HG03064 (cell line): ENCODE measurements around the gene FOXD4L6.
"Not testable (repeated sequence)": the region's sequence is repeated elsewhere in the genome, so short reads cannot be mapped to it uniquely, and the experiment has no call there.

Source experiments
- ATAC-seq: cut with Tn5 transposase; IDR thresholded peaks from one replicate; pipeline ENCODE4 v1.9.1; 2021; ENCODE audit warnings: low read depth; ENCODE audit not compliant: unreplicated experiment

FOXD4L6 gene

GRCh38 chr9:41128581-41128980 is at the start of gene FOXD4L6:
FOXD4L6 (minus strand) TSS chr9:41128681; CDS start chr9:41128383, 298 bp downstream.
- not testable (repeated sequence) for ATAC-seq

DNA sequence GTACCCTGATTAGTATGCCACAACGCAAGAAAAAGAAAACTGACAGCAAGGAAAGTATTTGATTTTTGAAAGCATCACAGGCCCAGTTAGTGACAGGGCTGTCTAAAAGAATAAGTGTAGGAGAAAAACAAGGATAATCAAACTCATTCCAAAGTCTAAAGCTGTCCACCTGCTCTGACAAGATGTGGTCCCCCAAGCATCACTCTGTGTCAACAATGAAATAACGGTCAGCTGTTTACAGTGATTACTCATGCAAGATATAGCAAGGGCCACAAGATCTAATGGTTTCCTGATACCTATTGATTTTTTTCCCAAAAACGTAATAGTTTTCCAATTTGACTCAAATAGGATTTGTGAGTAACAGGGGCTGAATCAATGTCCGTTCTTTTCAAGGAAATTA is 46.5 kb upstream of the FOXD4L6 start:
- ATAC-seq, result not testable (repeated sequence)

- not testable (repeated sequence) for ATAC-seq
Observed at GRCh38 chr9:41150116-41150515, 21.6 kb upstream of the FOXD4L6 start.

DNA sequence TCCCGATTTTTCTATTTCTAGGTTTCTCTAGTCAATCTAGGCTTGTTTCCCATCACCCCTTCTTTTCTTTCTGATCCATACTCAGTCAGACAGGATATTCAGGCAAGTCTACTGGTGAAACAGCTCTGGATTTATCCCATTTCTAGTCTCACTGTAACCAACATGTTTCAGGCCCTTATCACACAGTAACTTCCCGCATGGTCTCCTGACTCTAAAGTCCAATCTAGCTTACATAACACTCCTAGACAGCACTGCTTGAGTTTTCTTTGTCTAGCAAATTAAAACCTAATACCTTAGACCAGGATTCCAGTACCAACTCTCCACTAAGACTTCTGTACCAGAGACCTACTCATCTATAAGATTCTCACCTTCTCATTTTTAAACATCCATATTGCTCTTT is 13.4 kb upstream of the FOXD4L6 start:
- ATAC-seq, result not testable (repeated sequence)

DNA sequence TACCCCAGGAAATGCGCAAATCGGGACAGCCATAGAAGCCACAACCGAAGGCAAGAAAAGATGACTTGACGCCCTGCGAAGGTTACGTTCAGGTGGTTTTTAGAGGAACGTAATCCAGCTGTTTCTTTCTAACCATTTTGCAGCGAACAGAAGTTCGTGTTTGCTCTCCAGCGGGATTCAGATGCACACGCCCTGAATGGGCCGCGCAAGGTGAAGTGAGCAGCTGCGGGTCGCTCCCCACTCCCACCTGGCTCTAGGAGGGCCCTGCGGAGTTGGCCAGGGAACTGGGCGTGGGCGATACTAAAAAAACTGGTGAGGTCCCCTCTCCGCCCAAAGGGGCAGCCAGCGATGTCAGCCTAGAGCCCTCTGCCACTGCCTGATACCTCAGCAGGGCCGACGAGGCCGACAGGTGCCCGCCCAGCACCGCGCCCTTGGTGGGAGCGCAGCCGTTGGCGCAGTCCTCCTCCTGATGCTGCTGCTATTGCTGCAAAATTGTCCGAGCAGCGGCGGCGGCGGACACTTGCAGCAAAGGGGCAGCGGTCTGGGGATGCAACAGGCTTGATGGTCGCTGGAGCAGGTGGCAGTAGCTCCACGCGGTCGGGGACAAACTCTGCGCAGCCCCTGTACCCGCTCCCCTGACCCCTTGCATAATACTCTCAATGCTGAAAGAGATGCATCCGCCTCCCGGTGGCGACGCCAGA is 1.6 kb downstream of the FOXD4L6 start:
- not testable (repeated sequence) for ATAC-seq

DNA sequence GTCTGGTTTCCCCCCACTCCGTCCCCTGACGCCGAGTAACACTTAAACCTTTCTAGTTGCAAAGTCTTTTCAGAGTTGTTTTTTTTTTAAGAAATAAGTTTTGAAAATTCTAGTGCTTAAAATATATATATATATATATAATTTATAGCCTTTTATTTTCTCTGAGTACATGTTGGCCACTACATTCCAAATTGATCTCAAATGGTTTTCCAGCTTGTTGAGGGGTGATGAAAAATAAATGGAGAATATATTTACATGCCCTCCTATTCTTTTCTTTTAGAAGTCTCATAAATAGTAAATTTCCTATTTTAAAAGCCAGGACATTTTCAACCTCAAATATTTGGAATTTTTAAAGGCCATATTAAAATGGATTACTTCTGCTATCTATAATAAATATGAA is 2.5 kb downstream of the FOXD4L6 start:
- not testable (repeated sequence) for ATAC-seq

DNA sequence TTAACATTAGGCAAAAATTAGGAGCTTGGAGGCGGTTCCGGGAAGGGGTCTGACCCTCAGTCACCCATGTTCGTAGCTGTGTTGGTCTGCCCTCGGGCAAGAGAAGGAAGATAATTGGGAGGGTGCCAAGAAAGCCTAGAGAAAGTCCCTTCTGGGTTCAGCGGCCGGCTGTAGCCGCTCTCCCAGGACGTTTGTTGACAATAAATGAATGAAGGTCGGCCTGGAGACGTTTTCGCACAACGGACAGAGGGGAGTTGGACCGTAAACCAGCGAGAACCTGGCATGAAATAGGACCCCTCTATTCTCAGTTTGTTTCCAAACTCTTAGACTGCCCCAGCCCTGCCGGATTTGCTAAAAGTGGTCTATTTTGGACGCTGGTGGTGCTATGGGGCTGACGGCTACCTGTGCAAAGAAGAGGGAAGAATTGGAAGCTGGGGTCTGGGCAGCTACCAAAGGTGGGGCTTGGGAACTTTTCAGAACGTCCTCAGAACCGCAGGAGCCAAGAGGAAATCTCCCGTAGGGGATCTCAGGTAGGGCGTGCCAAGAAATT is 3.3 kb downstream of the FOXD4L6 start:
- ATAC-seq, result not testable (repeated sequence)

DNA sequence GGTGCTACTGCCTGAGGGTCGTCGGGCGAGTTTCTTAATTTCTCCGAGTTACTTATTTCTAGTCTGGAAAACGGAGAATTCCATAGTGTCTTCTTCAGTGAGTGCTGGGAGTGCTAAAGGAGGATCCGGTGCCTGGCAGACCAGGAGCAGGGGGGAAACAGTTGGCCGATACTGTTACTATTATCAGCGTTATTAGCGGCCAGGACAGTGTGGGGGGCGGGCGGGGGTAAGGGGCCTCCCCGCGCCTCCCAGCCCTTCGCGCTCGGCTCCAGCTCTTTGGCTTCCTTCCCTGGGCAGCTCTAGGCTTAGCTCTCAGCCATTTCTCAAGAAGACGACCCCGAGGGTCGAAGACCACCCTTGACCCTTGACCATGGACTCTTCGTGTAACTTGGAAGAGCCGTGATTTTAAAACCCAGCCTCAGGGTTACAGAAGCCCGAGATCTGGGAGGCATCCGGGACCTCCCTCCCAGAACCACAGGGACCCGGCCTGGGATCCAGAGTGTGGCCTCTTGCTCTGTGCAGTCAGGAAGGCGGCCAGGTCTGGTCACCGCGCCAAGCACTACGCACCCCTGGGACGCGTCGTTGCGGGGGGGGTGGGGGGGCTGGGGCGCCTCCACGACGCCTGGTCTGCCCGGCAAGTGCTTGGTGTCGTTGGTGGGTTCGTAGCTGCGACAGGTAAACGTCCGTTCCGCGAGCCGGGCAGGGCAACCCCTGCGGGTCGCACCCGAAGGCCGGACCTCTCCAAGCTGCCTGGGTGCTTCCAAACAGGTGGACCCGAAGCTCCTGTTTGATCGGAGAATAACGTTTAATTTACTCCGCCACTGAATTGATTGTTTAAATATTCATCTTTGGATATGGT is 4.0 kb downstream of the FOXD4L6 start:
- not testable (repeated sequence) for ATAC-seq

- ATAC-seq, result not testable (repeated sequence)
Observed at GRCh38 chr9:41123812-41124211, 4.7 kb downstream of the FOXD4L6 start.

GRCh38 chr9:41123396-41123795 is 5.1 kb downstream of the FOXD4L6 start:
- not testable (repeated sequence) for ATAC-seq

DNA sequence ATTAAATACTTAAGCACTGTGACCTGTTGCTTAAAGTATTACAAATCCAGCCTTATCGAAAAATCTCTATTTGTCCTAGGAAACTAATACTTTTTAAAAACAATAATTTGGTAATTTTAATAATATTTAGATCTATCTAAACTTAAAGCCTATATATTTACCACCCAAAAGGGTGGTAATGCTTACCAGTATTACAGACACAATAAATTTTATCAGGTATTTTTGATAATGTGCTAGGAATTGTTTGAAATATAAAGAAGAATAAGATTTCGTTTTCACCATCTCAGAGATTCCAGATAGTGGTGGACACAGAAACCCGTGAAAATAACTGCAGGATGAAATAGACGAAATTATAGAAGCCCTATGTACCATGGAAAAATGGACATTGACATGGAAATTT is 7.8 kb downstream of the FOXD4L6 start:
- ATAC-seq, result not testable (repeated sequence)

- not testable (repeated sequence) for ATAC-seq
Observed at GRCh38 chr9:41119719-41120118, 8.8 kb downstream of the FOXD4L6 start.

GRCh38 chr9:41119311-41119710 is 9.2 kb downstream of the FOXD4L6 start:
- not testable (repeated sequence) for ATAC-seq

- ATAC-seq, result not testable (repeated sequence)
Observed at GRCh38 chr9:41113348-41113747, 15.1 kb downstream of the FOXD4L6 start.

- ATAC-seq, result not testable (repeated sequence)
Observed at GRCh38 chr9:41111414-41111813, 17.1 kb downstream of the FOXD4L6 start.

DNA sequence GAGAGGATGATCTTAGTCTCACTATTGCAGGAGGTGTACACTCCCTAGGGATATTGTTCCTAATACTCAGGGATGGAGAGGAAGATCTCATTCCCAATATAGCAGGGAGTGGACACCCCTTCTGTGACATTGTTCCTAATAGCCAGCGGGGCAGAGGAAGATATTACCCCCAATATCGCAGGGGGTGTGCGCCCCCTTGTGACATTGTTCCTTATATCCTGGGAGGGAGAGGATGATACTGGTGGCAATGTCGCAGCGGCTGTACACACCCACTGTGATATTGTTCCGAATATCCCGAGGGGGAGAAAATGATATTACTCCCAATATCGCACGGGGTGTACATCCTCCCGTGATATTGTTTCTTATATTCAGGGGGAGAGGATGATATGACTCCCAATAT is 17.6 kb downstream of the FOXD4L6 start:
- ATAC-seq, result not testable (repeated sequence)

- not testable (repeated sequence) for ATAC-seq
Observed at GRCh38 chr9:41109253-41109652, 19.2 kb downstream of the FOXD4L6 start.

DNA sequence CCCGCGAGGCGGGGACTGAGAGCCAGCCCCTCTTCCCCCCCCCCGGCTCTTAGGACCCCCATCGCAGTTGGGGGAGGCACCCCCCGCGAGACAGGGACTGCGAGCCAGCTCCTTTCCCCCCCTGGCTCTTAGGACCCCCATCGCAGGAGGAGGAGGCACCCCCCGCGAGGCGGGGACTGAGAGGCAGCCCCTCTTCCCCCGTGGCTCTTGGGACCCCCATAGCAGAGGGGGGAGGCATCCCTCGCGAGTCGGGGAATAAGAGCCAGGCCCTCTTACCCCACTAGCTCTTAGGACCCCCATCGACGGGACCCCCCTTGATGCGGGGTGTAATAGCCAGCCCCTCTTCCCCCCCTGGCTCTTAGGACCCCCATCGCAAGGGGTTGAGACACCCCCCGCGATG is 19.7 kb downstream of the FOXD4L6 start:
- ATAC-seq, result not testable (repeated sequence)

DNA sequence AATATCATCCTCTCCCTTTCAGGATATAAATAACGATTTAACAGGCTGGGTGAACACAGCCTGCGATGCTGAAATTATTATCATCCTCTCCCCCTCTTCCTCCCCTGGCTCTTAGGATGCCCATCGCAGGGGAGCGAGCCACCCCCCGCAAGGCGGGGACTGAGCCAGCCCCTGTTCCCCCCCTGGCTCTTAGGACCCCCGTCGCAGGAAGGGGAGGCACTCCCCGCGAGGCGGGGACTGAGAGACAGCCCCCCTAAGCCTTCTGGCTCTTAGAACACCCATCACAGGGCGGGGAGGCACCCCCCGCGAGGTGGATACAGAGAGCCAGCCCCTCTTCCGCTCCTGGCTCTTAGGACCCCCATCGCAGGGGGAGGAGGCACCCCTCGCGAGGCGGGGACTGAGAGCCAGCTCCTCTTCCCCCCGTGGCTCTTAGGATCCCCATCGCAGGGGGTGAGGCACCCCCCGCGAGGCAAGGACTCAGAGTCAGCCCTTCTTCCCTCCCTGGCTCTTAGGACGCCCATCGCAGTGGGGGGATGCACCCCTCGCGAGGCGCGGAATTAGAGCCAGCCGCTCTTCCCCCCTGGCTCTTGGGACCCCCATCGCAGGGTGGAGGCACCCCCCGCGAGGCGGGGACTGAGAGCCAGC is 21.9 kb downstream of the FOXD4L6 start:
- ATAC-seq, result not testable (repeated sequence)

DNA sequence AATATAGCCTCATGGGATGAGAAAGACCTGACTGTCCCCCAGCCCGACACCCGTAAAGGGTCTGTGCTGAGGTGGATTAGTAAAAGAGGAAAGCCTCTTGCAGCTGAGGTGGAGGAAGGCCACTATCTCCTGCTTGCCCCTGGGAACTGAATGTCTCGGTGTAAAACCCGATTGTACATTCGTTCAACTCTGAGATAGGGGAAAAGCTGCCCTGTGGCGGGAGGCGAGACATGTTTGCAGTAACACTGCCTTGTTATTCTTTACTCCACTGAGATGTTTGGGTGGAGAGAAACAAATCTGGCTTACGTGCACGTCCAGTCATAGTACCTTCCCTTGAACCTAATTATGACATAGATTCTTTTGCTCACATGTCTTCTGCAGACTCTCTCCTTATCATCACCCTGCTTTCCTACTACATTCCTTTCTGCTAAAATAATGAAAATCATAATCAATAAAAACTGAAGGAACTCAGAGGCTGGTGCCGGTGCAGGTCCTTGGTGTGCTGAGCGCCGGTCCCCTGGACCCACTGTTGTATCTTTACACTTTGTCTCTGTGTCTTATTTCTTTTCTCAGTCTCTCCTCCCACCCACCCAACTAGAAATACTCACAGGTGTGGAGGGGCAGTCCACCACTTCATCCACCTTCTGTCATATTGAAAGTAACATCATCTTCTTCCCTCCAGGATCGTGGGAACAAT is 22.8 kb downstream of the FOXD4L6 start:
- not testable (repeated sequence) for ATAC-seq
